HUES48 (cell line): ENCODE data around the gene NOL12.
"Not testable (repeated sequence)": the region's sequence is repeated elsewhere in the genome, so short reads cannot be mapped to it uniquely, and the experiment has no call there.

Source experiments
- H3K27ac ChIP-seq: one replicate; pipeline ENCODE4 v1.7.0; 2013; ENCODE audit warnings: low read depth, low read length, inconsistent platforms
- H3K27me3 ChIP-seq: 2 replicates; pipeline ENCODE4 v1.6.1; 2013; ENCODE audit warnings: mild to moderate bottlenecking, low read length; ENCODE audit not compliant: control insufficient read depth, insufficient read depth
- H3K36me3 ChIP-seq: 2 replicates; pipeline ENCODE4 v1.6.1; 2013; ENCODE audit warnings: low read length; ENCODE audit not compliant: control insufficient read depth, insufficient read depth
- H3K4me1 ChIP-seq: 2 replicates; pipeline ENCODE4 v1.6.1; 2013; ENCODE audit warnings: mild to moderate bottlenecking, low read length; ENCODE audit not compliant: control insufficient read depth, insufficient read depth
- H3K4me3 ChIP-seq: 2 replicates; pipeline ENCODE4 v1.5.1; 2013; ENCODE audit warnings: mild to moderate bottlenecking, low read depth, low read length
- H3K9ac ChIP-seq: 2 replicates; pipeline ENCODE4 v1.6.1; 2013; ENCODE audit warnings: mild to moderate bottlenecking, low read depth, low read length, moderate library complexity
- H3K9me3 ChIP-seq: 2 replicates; pipeline ENCODE4 v1.6.1; 2013; ENCODE audit warnings: low read length; ENCODE audit not compliant: control insufficient read depth, insufficient read depth

NOL12 gene

DNA sequence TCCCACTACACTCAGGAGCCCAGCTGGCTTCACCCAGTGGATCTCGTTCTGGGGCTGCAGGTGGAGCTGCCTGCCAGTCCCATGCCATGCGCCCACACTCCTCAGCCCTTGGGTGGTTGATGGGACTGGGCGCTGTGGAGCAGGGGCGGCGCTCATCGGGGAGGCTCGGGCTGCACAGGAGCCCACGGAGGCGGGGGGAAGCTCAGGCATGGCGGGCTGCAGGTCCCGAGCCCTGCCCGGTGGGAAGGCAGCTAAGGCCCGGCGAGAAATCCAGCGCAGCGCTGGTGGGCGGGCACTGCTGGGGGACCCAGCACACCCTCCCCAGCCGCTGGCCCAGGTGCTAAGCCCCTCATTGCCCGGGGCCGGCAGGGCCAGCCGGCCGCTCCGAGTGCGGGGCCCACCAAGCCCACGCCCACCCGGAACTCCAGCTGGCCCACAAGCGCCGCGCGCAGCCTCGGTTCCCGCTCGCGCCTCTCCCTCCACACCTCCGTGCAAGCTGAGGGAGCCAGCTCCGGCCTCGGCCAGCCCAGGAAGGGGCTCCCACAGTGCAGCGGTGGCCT is 31.7 kb downstream of the NOL12 start:
- not testable (repeated sequence) for H3K27ac ChIP-seq, H3K4me1 ChIP-seq, H3K9ac ChIP-seq, H3K27me3 ChIP-seq, H3K9me3 ChIP-seq, H3K4me3 ChIP-seq
- H3K36me3 ChIP-seq = peaks cover 24% of the 10 kb centered on the region

DNA sequence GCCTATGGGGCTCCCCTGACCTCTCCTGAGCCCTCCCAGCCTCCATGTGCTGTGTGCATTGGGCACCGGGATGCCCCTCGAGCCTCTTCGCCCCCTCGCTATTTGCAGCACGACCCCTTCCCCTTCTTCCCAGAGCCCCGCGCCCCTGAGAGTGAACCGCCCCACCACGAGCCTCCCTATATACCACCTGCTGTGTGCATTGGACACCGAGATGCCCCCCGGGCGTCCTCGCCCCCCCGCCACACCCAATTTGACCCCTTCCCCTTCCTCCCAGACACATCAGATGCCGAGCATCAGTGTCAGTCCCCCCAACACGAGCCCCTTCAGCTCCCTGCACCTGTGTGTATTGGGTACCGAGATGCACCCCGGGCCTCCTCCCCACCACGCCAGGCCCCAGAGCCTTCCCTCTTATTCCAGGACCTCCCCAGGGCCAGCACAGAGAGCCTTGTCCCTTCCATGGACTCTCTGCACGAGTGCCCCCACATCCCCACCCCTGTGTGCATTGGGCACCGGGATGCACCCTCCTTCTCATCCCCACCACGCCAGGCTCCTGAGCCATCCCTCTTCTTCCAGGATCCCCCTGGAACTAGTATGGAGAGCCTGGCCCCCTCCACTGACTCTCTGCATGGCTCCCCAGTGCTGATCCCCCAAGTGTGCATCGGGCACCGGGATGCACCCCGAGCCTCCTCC is 39.6 kb downstream of the NOL12 start:
- Histone ChIP-seq H3K4me3 (no peak overlapping the region), H3K27ac (no peak overlapping the region), H3K9me3 (no peaks in the 10 kb centered on the region), H3K4me1 (no peaks in the 10 kb centered on the region), H3K27me3 (no peaks in the 10 kb centered on the region), H3K9ac (no peak overlapping the region), H3K36me3 (peaks cover 32% of the 10 kb centered on the region)

DNA sequence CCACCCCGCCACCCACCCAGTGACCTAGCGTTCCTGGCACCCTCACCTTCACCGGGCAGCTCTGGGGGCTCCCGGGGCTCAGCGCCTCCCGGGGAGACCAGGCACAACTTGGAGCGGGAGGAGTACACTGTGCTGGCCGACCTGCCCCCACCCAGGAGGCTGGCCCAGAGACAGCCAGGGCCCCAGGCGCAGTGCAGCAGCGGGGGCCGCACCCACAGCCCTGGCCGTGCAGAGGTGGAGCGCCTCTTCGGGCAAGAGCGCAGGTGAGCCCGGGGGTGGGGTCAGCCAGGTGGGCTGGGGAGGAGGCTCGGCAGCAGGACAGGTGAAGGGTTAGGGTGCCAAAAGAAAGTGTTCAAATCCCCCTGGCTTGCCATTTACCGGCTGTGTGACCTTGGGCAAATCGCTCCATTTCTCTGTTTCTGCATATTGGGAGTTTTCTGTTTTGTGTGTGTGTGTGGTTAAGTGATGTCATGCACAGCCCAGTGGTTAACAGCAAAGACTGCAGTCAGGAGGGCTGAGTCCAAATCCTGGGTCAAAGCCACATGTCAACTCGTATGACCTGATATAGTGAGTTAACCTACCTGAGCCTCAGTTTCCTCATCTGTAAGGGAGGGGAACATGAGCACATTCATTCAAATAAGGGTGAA is 40.2 kb downstream of the NOL12 start:
- Histone ChIP-seq H3K4me3 (no peak overlapping the region), H3K9me3 (no peaks in the 10 kb centered on the region), H3K4me1 (no peaks in the 10 kb centered on the region), H3K36me3 (peaks cover 34% of the 10 kb centered on the region), H3K27ac (no peak overlapping the region), H3K27me3 (no peaks in the 10 kb centered on the region), H3K9ac (no peak overlapping the region)

GRCh38 chr22:37728620-37729019 is 42.5 kb downstream of the NOL12 start:
- H3K9me3 ChIP-seq = no peaks in the 10 kb centered on the region
- no peak overlapping the region for H3K27ac ChIP-seq
- H3K36me3 ChIP-seq = peaks cover 23% of the 10 kb centered on the region
- no peak overlapping the region for H3K9ac ChIP-seq
- H3K4me1 ChIP-seq = no peaks in the 10 kb centered on the region
- H3K27me3 ChIP-seq = 0 out of 2 replicates have a peak, but pooled peaks cover 3% of the 10 kb centered on the region
- H3K4me3 ChIP-seq = no peak overlapping the region

DNA sequence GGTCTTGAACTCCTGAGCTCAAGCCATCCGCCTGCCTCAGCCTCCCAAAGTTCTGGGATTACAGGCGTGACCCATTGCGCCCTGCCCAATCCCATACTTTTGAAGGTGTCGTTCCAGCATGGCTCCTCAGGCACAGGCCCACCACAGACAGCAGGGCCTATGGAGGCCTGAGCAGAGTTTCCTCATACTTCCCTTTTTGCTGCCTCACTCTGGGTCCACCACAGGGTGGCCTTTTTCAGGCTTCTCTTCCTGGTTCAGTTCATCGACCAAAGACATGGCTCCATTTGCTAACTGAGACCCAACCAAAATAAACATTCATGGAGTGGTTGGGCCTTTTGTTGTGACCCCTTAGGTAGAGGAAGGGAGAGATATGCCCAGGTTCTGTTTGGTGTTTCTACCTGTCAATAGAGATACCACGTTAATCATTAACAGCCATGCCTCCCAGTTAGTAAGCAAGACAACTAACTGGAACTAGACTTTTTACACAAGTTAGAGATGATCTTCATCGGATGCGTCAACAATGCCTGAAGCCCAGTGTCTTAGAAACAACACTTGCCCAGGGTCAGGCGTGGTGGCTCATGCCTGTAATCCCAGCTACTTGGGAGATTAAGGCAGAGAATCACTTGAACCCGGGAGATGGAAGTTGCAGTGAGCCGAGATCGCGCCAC is 45.8 kb downstream of the NOL12 start:
- Histone ChIP-seq H3K9ac (no peak overlapping the region), H3K4me1 (no peaks in the 10 kb centered on the region), H3K27me3 (peaks cover 12% of the 10 kb centered on the region), H3K36me3 (peaks cover 9% of the 10 kb centered on the region), H3K27ac (peak overlapping the region; percentile 55), H3K9me3 (no peaks in the 10 kb centered on the region), H3K4me3 (no peak overlapping the region)

- peaks cover 9% of the 10 kb centered on the region for H3K36me3 ChIP-seq
- H3K9me3 ChIP-seq = no peaks in the 10 kb centered on the region
- peaks cover 20% of the 10 kb centered on the region for H3K27me3 ChIP-seq
- H3K4me1 ChIP-seq = no peaks in the 10 kb centered on the region
- no peak overlapping the region for H3K27ac ChIP-seq
- no peak overlapping the region for H3K4me3 ChIP-seq
- no peak overlapping the region for H3K9ac ChIP-seq
These were observed 46.8 kb downstream of the NOL12 start for GRCh38 chr22:37732699-37733607.

DNA sequence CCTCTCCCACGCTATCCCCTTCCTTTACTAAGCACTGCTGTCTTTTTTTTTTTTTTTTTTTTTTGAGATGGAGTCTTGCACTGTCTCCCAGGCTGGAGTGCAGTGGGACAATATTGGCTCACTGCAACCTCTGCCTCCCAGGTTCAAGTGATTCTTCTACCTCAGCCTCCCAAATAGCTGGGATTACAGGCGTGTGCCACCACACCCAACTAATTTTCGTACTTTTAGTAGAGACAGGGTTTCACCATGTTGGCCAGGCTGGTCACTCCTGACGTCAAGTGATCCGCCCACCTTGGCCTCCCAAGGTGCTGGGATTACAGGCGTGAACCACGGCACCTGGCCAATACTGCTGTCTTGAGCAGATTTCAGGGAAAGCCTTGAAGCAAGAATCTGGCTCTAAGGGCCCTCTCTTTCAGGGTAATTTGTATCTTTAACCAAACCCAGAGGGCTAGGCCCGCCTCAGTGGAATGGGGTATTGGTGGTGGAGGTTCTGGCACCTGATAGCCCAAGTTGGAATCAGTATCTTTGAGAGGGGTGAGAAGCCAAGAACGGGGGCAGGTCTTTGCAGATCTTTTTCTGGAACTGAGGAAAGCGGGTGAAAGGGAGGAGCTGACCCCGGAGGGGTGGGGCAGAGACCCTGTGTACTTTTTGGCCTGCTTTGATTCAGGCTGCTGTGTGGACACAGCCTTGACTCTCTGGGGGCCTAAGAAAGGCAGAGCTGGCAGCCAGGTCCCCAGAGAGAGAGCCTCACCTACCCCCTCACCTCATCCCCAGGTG is 47.7 kb downstream of the NOL12 start:
- H3K4me1 ChIP-seq = no peaks in the 10 kb centered on the region
- peaks cover 9% of the 10 kb centered on the region for H3K36me3 ChIP-seq
- peaks cover 29% of the 10 kb centered on the region for H3K27me3 ChIP-seq
- no peak overlapping the region for H3K4me3 ChIP-seq
- H3K27ac ChIP-seq = no peak overlapping the region
- no peaks in the 10 kb centered on the region for H3K9me3 ChIP-seq
- H3K9ac ChIP-seq = no peak overlapping the region

- Histone ChIP-seq H3K27ac (no peak overlapping the region), H3K4me1 (no peaks in the 10 kb centered on the region), H3K9me3 (no peaks in the 10 kb centered on the region), H3K27me3 (peaks cover 32% of the 10 kb centered on the region), H3K9ac (no peak overlapping the region), H3K36me3 (peaks cover 9% of the 10 kb centered on the region), H3K4me3 (no peak overlapping the region)
These were observed 48.2 kb downstream of the NOL12 start for GRCh38 chr22:37734402-37734700.

DNA sequence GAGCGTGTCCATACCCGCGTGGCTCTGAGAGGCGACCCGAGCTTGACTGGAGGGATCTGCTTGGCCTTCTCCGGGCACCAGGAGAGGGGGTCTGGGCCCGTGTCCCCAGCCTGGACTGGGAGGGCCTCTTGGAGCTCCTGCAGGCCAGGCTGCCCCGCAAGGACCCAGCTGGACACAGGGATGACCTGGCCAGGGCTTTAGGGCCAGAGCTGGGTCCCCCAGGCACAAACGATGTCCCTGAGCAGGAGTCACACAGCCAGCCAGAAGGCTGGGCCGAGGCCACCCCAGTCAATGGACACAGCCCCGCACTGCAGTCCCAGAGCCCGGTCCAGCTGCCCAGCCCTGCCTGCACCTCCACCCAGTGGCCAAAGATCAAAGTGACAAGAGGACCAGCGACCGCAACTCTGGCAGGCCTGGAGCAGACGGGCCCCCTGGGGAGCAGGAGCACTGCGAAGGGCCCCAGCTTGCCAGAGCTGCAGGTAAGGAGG is 48.9 kb downstream of the NOL12 start:
- H3K4me3 ChIP-seq = no peak overlapping the region

DNA sequence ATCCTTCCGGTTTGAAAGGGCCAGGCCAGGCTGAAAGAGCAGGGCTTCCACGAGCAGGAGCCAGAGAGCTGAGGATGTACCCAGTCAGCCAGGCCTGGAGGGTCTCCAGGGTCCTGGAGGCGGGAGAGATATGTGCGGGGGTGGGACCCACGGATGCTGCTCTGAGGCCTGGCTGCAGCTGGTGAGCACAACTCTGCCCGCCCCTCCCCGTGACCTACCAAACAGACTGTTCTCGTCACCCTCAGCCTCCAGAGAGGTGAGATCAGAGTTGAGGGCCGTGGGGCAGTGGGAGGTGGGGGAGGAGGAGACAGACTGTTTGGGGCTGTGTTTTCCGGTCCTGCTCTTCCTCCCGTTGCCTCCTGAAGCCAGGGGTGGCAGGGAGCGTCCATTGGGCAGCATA is 52.9 kb downstream of the NOL12 start:
- H3K4me1 ChIP-seq = 0 out of 2 replicates have a peak, but pooled peaks cover 6% of the 10 kb centered on the region
- H3K27me3 ChIP-seq = peaks cover 42% of the 10 kb centered on the region
- H3K4me3 ChIP-seq = no peak overlapping the region
- H3K9ac ChIP-seq = no peak overlapping the region
- no peaks in the 10 kb centered on the region for H3K9me3 ChIP-seq
- H3K36me3 ChIP-seq = 0 out of 2 replicates have a peak, but pooled peaks cover 5% of the 10 kb centered on the region
- H3K27ac ChIP-seq = no peak overlapping the region

More for the DNA sequence above, 48.9 kb downstream of the NOL12 start:
- no peak overlapping the region for H3K27ac ChIP-seq
- H3K36me3 ChIP-seq = peaks cover 11% of the 10 kb centered on the region
- no peaks in the 10 kb centered on the region for H3K9me3 ChIP-seq
- peaks cover 38% of the 10 kb centered on the region for H3K27me3 ChIP-seq
- no peak overlapping the region for H3K9ac ChIP-seq
- H3K4me1 ChIP-seq = no peaks in the 10 kb centered on the region
